Activated CD4-positive, CD25-positive, alpha-beta regulatory T cell treated with anti-CD3 and anti-CD28 coated beads, Interleukin-2, amount 50 U/mL, for 72 hours (primary cell): ENCODE results near the gene ZDHHC14.
"Not testable (repeated sequence)": the region's sequence is repeated elsewhere in the genome, so short reads cannot be mapped to it uniquely, and the experiment has no call there.

Source experiments
- DNase-seq: peaks from one replicate; pipeline ENCODE4 v3.0.0; 2021

ZDHHC14 gene

GRCh38 chr6:157557559-157557958 lies 176.6 kb downstream of the ZDHHC14 start:
- no peak for DNase-seq

GRCh38 chr6:157558049-157558448 lies 177.1 kb downstream of the ZDHHC14 start:
- no peak for DNase-seq

- DNase-seq = no peak
These were observed 177.7 kb downstream of the ZDHHC14 start for GRCh38 chr6:157558487-157559200.

GRCh38 chr6:157559201-157559756 lies 178.3 kb downstream of the ZDHHC14 start:
- DNase-seq = no peak

GRCh38 chr6:157560063-157560462 lies 179.1 kb downstream of the ZDHHC14 start:
- not testable (repeated sequence) for DNase-seq

- DNase-seq = no peak
These were observed 179.9 kb downstream of the ZDHHC14 start for GRCh38 chr6:157560691-157561413.

- no peak for DNase-seq
These were observed 180.4 kb downstream of the ZDHHC14 start for GRCh38 chr6:157561414-157561790.

GRCh38 chr6:157561929-157562810 lies 181.2 kb downstream of the ZDHHC14 start:
- no peak for DNase-seq

- DNase-seq = no peak
These were observed 182.0 kb downstream of the ZDHHC14 start for GRCh38 chr6:157562997-157563396.

- DNase-seq = no peak
These were observed 182.8 kb downstream of the ZDHHC14 start for GRCh38 chr6:157563611-157564284.

- no peak for DNase-seq
These were observed 187.7 kb downstream of the ZDHHC14 start for GRCh38 chr6:157568702-157569101.

- no peak for DNase-seq
These were observed 188.6 kb downstream of the ZDHHC14 start for GRCh38 chr6:157569543-157569942.

GRCh38 chr6:157570104-157570503 lies 189.1 kb downstream of the ZDHHC14 start:
- DNase-seq = no peak

GRCh38 chr6:157570752-157571151 lies 189.8 kb downstream of the ZDHHC14 start:
- no peak for DNase-seq

GRCh38 chr6:157571269-157571668 lies 190.3 kb downstream of the ZDHHC14 start:
- no peak for DNase-seq

GRCh38 chr6:157571950-157572349 lies 191.0 kb downstream of the ZDHHC14 start:
- no peak for DNase-seq

- no peak for DNase-seq
These were observed 193.9 kb downstream of the ZDHHC14 start for GRCh38 chr6:157574851-157575424.

GRCh38 chr6:157575436-157576145 lies 194.6 kb downstream of the ZDHHC14 start:
- no peak for DNase-seq

- DNase-seq = not testable (repeated sequence)
These were observed 196.0 kb downstream of the ZDHHC14 start for GRCh38 chr6:157576991-157577390.

GRCh38 chr6:157578527-157578926 lies 197.5 kb downstream of the ZDHHC14 start:
- DNase-seq = not testable (repeated sequence)

- no peak for DNase-seq
These were observed 198.6 kb downstream of the ZDHHC14 start for GRCh38 chr6:157579467-157580031.
